GM12878 (cell line): ENCODE data around the gene ZDHHC14. TPM values are rescaled to one million over a fixed set of nuclear protein-coding genes. Genes with fewer than 3 reads are reported as not detected.

Source experiments
- ATAC-seq: fragments of 200-7000 bp; cut with Tn5 transposase; 3 replicates; pipeline ENCODE4 v1.9.1; 2020; ENCODE audit warnings: mild to moderate bottlenecking, moderate library complexity
- BruUV-seq: library from RNA; stranded (reverse); fragments of 400-500 nt; replicated peaks from 2 replicates; lab custom pipeline; 2021; lab: Mats Ljungman, UMichigan
- CTCF ChIA-PET: fragments of 300-600 bp; sonication (Branson Sonifier 250); formaldehyde crosslinking; extraction: SDS; loops from one replicate; lab custom pipeline; 2021; ENCODE audit warnings: inconsistent platforms; lab: Yijun Ruan, JAX
- POLR2A ChIA-PET: fragments of 350-600 bp; formaldehyde crosslinking; extraction: SDS; loops from one replicate; lab custom pipeline; 2021; ENCODE audit warnings: inconsistent platforms; lab: Charles Lee
- RAD21 ChIA-PET: fragments of 300-600 bp; sonication (Branson Sonifier 250); formaldehyde crosslinking; loops from one replicate; lab custom pipeline; 2023; ENCODE audit warnings: antibody characterized with exemption; ENCODE audit not compliant: unreplicated experiment; lab: Charles Lee
- SMC1A ChIA-PET: fragments of 300-600 bp; sonication (Branson Sonifier 250); formaldehyde crosslinking; loops from one replicate; lab custom pipeline; 2023; ENCODE audit not compliant: unreplicated experiment, uncharacterized antibody; lab: Charles Lee
- DNase-seq: peaks from one replicate; pipeline ENCODE4 v3.0.0-alpha.2; 2011; ENCODE audit warnings: low read depth, low spot score
- FAIRE-seq: peaks from 3 replicates; lab custom pipeline; 2011; peaks lifted over from hg19 to GRCh38; lab: Jason Lieb, UNC
- H2AFZ ChIP-seq: 2 replicates; pipeline ENCODE4 v1.6.0; 2011; ENCODE audit warnings: low read depth, low read length, control low read depth; ENCODE audit not compliant: control insufficient read depth
- H3K27ac ChIP-seq: 2 replicates; pipeline ENCODE4 v1.5.1; 2011; ENCODE audit warnings: control low read depth; ENCODE audit not compliant: control insufficient read depth, insufficient read depth
- H3K27me3 ChIP-seq, 2 experiments: replicated peaks in 1 of 2; 2 replicates each; pipeline versions ENCODE4 v1.6.0 to v1.6.1; 2011; ENCODE audit warnings: low read length in 1 of 2; ENCODE audit not compliant: control insufficient read depth in 2 of 2, insufficient read depth in 2 of 2
- H3K36me3 ChIP-seq, 2 experiments: 2 replicates each; pipeline ENCODE4 v1.5.1; 2011; ENCODE audit warnings: low read length in 1 of 2; ENCODE audit not compliant: control insufficient read depth in 2 of 2, insufficient read depth in 2 of 2
- H3K4me1 ChIP-seq: 2 replicates; pipeline ENCODE4 v1.6.1; 2011; ENCODE audit warnings: mild to moderate bottlenecking, low read length, moderate library complexity, mixed read lengths; ENCODE audit not compliant: control insufficient read depth, insufficient read depth
- H3K4me2 ChIP-seq: 2 replicates; pipeline ENCODE4 v1.6.0; 2011; ENCODE audit warnings: control low read depth; ENCODE audit not compliant: control insufficient read depth, insufficient read depth
- H3K4me3 ChIP-seq: fragments of 200-600 bp; sonication (generic); 2 replicates; pipeline ENCODE4 v1.5.1; 2016
- H3K79me2 ChIP-seq: 2 replicates; pipeline ENCODE4 v1.6.0; 2011; ENCODE audit warnings: low read length; ENCODE audit not compliant: control insufficient read depth, insufficient read depth
- H3K9ac ChIP-seq: 2 replicates; pipeline ENCODE4 v1.8.0; 2011; ENCODE audit warnings: low read length, control low read depth, mixed read lengths; ENCODE audit not compliant: control insufficient read depth, insufficient read depth
- H3K9me3 ChIP-seq: replicated peaks from 3 replicates; pipeline ENCODE4 v1.5.1; 2011; ENCODE audit warnings: mild to moderate bottlenecking, low read length; ENCODE audit not compliant: control insufficient read depth, insufficient read depth
- H4K20me1 ChIP-seq: 2 replicates; pipeline ENCODE4 v1.6.0; 2011; ENCODE audit not compliant: control insufficient read depth, insufficient read depth
- BCL3 ChIP-seq: IDR thresholded peaks from 2 replicates; pipeline ENCODE4 v1.6.1; 2011; ENCODE audit warnings: borderline replicate concordance, low read depth, mild to moderate bottlenecking, moderate library complexity, low read length; ENCODE audit not compliant: insufficient read depth, poor library complexity, severe bottlenecking
- BMI1 ChIP-seq: fragments of 450-650 bp; IDR thresholded peaks from 2 replicates; pipeline ENCODE4 v1.6.1; 2016; ENCODE audit warnings: mild to moderate bottlenecking, moderate library complexity, borderline replicate concordance
- BRCA1 ChIP-seq: IDR thresholded peaks from 2 replicates; pipeline ENCODE4 v1.6.1; 2011; ENCODE audit warnings: low read depth, low read length, improper control_type of control experiment
- ESRRA ChIP-seq: IDR thresholded peaks from 2 replicates; pipeline ENCODE4 v1.6.1; 2012; ENCODE audit warnings: mild to moderate bottlenecking, low read length, improper control_type of control experiment
- FOS ChIP-seq: IDR thresholded peaks from 3 replicates; pipeline ENCODE4 v1.6.1; 2011; ENCODE audit warnings: borderline replicate concordance; ENCODE audit not compliant: insufficient read length; ENCODE audit errors: extremely low read depth
- MYB ChIP-seq: fragments of 150-350 bp; IDR thresholded peaks from 2 replicates; pipeline ENCODE4 v1.6.1; 2014; ENCODE audit warnings: mild to moderate bottlenecking, low read depth, low read length, borderline replicate concordance
- NR2C2 ChIP-seq: IDR thresholded peaks from 2 replicates; pipeline ENCODE4 v1.6.1; 2011; ENCODE audit warnings: borderline replicate concordance, low read depth; ENCODE audit not compliant: control insufficient read depth, insufficient read length
- NR2F1 ChIP-seq: fragments of 450-650 bp; conservative IDR thresholded peaks from 2 replicates; pipeline ENCODE4 v1.6.1; 2017; ENCODE audit warnings: mild to moderate bottlenecking
- PML ChIP-seq: IDR thresholded peaks from 2 replicates; pipeline ENCODE4 v1.6.1; 2012; ENCODE audit warnings: low read length, inconsistent platforms
- WGBS: methylation state at CpG from one replicate; pipeline ENCODE4 v1.1.6; 2016; ENCODE audit warnings: low lambda C conversion rate; ENCODE audit not compliant: insufficient replicate concordance, insufficient coverage; ENCODE audit errors: missing lambda C conversion rate; 5-methylcytosine and 5-hydroxymethylcytosine counted together
- in situ Hi-C: fragments of 300-500 bp; cut with MboI; formaldehyde crosslinking; loops from 9 replicates; pipeline ENCODE4 v1.14.3; 2018; ENCODE audit warnings: mixed read lengths
- intact Hi-C: fragments of 100-400 bp; cut with micrococcal nuclease; formaldehyde crosslinking; loops from one replicate; pipeline ENCODE4 v1.14.2; 2022; ENCODE audit not compliant: unreplicated experiment
- polyA plus RNA-seq, 11 experiments: library from polyadenylated mRNA; depleted of rRNA in 4 of 11; unstranded in 6 of 11; stranded (reverse) in 5 of 11; fragments of >200 nt; fragmentation: Nextera tagmentation in 4 of 11; fragmentation: Illumina TruSeq in 1 of 11; extraction: Ambion mirVana in 4 of 11; extraction: Trizol in 1 of 11; gene quantifications; 1 replicate in 1 of 11; 2 replicates in 10 of 11; pipeline versions ENCODE4 v1.2.1 to v1.2.3, GENCODE V29; 2011 to 2016; ENCODE audit warnings: inconsistent platforms in 2 of 11, missing spikeins in 2 of 11, low read depth in 1 of 11
- total RNA-seq, 4 experiments: library from RNA; depleted of rRNA in 3 of 4; stranded (reverse); fragments of >200 nt in 3 of 4; fragmentation: Illumina TruSeq in 1 of 4; extraction: Trizol in 1 of 4; gene quantifications; 2 replicates each; pipeline versions ENCODE4 v1.2.1 to v1.2.3, GENCODE V29; 2013 to 2021
- TF ChIP-seq, protein P1 (sequence below): fragments of 150-350 bp; IDR thresholded peaks from 2 replicates; pipeline ENCODE4 v1.6.1; 2016; ENCODE audit warnings: low read depth, low read length

The ZDHHC14 gene
- total and polyA plus RNA-seq, 10 of the 15 experiments (the other 5 are each of a cell fraction or from before 2014, with no cell fraction given), result 0.15 to 16.0 (median 0.76) TPM; not detected in 1

DNA sequence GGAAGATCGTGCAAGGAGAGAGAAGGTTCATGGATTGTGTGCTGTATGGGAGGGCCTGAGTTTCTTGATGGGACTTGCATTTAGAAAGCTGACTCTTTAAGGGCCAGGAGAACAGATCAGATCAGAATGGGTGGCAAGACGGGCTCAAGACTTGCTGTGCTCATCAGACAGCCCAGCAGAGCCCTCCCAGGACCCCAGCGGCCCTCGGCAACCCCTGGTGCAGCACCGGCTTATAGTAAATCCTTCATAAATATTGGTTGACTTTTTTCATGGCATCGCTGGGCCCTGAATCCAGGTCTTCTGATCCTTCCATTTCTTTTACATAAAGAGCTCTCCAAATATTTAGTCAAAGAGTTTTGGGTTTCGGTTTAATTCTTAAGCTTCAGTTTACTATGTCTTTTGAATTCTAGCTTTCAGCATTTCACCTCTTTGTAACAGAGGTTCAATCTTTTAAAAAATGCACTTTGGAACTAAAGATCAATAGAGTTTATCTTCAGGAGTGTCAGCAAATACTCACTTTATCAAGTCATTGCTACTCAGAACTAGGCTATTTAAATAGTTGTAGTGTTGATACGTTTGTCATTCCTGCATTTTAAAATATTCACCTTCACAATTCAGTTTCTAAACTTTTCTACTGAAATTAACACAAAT lies 205.6 kb downstream of the ZDHHC14 start:
- Histone ChIP-seq H3K4me3 (no peak overlapping the region), H3K9ac (no peak overlapping the region), H3K27me3 (no peaks in the 10 kb centered on the region), H3K9me3 (peaks cover 28% of the 10 kb centered on the region; the same call in 2 of the 3 replicates), H3K27ac (no peak overlapping the region), H3K4me1 (no peaks in the 10 kb centered on the region), H3K79me2 (no peaks in the 10 kb centered on the region), H3K36me3 (no peaks in the 10 kb centered on the region; a peak in 1 of 4 replicates), H3K4me2 (no peak overlapping the region)
- CTCF ChIA-PET, result interaction anchor here (0.9 to 1.4 kb wide), 2 partner anchors 10 to 27 kb away, joined by 3 to 5 read pairs; no protein-coding TSS in a partner anchor
- RAD21 ChIA-PET, result interaction anchor here (0.9 kb wide), 1 partner anchor 16 kb away, joined by 3 read pairs; no protein-coding TSS in a partner anchor
- FAIRE-seq (no peak), ATAC-seq (no peak), DNase-seq (no peak)
- intact Hi-C loops, result no loop called here
- SMC1A ChIA-PET, result interaction anchor here (0.9 to 1.3 kb wide), 6 partner anchors 9 to 71 kb away, joined by 3 to 5 read pairs (median 3); no protein-coding TSS in a partner anchor
- 69% methylated on average over 8 of the region's 8 CpGs for WGBS
- POLR2A ChIA-PET, result no interaction called here
- TF ChIP-seq NR2F1 (no peak), BMI1 (no peak), PML (no peak), BCL3 (no peak), NR2C2 (no peak), BRCA1 (no peak), FOS (no peak), MYB (no peak), ESRRA (no peak)
- TF ChIP-seq, protein P1, sequence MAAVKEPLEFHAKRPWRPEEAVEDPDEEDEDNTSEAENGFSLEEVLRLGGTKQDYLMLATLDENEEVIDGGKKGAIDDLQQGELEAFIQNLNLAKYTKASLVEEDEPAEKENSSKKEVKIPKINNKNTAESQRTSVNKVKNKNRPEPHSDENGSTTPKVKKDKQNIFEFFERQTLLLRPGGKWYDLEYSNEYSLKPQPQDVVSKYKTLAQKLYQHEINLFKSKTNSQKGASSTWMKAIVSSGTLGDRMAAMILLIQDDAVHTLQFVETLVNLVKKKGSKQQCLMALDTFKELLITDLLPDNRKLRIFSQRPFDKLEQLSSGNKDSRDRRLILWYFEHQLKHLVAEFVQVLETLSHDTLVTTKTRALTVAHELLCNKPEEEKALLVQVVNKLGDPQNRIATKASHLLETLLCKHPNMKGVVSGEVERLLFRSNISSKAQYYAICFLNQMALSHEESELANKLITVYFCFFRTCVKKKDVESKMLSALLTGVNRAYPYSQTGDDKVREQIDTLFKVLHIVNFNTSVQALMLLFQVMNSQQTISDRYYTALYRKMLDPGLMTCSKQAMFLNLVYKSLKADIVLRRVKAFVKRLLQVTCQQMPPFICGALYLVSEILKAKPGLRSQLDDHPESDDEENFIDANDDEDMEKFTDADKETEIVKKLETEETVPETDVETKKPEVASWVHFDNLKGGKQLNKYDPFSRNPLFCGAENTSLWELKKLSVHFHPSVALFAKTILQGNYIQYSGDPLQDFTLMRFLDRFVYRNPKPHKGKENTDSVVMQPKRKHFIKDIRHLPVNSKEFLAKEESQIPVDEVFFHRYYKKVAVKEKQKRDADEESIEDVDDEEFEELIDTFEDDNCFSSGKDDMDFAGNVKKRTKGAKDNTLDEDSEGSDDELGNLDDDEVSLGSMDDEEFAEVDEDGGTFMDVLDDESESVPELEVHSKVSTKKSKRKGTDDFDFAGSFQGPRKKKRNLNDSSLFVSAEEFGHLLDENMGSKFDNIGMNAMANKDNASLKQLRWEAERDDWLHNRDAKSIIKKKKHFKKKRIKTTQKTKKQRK, result no peak
- TF ChIP-seq, all 136 proteins: peak for 0
- Histone ChIP-seq H2AFZ (no peak overlapping the region), H4K20me1 (no peaks in the 10 kb centered on the region)
- no TSS peak for BruUV-seq
- in situ Hi-C loops, result no loop called here
